GM18858 (cell line): ENCODE results near the gene CD164L2.

Source experiments
- ATAC-seq: cut with Tn5 transposase; IDR thresholded peaks from one replicate; pipeline ENCODE4 v1.9.1; 2021; ENCODE audit not compliant: unreplicated experiment

The CD164L2 gene

GRCh38 chr1:27365372-27366112, 17.6 kb downstream of the CD164L2 start:
- ATAC-seq: no peak

DNA sequence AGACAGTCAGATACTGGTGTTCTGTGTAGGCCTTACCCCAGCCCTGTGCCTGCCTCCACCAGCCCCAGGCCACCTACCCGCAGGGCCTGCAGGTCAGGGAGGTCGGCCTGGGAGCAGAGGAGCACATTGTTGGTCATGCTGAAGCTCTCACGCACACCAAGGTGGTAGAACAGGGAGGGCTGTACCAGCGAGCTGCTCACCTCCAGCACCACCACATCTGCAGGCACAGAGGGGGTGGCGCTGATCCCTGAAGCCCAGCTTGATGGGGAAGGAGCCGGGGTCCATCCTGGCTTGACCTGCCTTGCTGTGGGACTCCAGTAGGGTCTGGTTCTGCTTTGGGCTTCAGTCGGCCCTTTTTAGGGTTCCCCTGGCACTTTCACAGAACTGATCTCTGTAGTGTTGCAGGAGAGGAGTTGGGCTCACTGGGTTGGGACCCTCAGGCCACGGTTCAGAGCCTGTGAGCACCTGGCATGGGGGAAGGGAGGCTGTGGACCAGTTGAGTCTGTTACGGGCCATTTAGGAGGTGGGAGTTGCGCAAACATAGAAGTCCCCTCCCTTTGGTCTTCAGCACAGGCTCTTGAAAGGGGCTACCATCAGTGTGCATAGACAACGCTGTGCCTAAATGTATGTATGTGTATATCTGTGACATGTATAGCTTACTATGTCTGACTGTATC, 18.3 kb downstream of the CD164L2 start:
- no peak for ATAC-seq

GRCh38 chr1:27363766-27364695, 19.1 kb downstream of the CD164L2 start:
- ATAC-seq: no peak

GRCh38 chr1:27361553-27361952, 21.6 kb downstream of the CD164L2 start:
- no peak for ATAC-seq

GRCh38 chr1:27361044-27361402, 22.1 kb downstream of the CD164L2 start:
- ATAC-seq: no peak

GRCh38 chr1:27360159-27361043, 22.7 kb downstream of the CD164L2 start:
- ATAC-seq: no peak

DNA sequence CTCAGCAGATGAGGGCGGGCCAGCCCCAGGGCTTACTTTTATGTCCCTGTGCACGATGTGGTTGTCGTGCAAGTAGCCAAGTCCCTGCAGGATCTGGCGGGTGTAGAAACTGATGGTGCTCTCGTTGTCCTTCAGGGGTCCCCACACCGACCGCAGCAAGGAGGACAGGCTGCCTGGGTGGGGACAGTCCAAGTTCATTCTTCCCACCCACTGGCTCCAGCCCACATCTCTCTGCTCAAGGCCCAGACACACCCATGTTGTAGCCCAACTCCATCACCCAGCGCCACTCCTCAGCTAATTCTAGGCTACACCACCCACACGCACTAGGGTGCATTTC, 23.3 kb downstream of the CD164L2 start:
- ATAC-seq: no peak

- no peak for ATAC-seq
Observed at GRCh38 chr1:27358928-27359313, 24.2 kb downstream of the CD164L2 start.

DNA sequence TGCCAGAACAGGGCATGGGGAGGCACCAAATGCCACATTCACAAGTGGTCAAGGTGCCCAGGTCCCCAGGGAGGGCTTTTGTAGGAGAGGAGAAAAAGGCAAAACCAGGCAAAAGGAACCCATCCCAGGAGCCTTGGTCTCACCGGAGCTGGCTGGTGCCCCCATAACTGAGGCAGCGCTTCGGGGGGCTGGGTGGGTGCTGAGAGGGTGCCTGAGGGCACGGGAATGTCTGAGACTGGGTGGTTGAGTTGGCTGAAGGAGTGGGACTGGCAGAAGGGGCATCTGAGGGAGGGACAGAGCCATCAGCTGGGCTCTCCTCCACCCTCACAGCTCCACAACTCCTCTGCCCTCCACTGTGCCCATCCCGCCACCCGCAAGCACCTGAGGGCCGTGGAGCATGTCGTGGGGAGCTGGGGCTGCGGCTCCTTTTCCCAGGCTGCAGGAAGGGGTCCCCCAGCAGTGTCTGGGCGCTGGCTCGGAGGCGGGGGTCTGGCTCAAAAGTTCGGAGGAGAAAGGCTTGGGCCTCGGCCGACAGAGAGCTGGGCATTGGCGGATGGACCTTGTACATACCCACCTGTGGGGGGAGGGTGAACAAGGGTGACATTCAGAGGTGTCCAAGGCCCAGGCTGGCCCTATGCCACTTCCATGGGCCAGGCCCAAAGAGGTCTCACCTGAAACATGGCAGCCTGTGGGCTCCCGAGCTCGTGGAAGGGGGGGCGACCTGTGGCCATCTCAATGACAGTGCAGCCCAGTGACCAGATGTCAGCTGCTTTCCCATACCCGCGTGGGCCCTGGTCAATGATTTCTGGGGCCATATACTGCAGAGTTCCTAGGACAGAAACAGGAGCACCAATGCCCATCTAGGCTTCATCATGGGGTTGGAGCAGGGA, 24.9 kb downstream of the CD164L2 start:
- ATAC-seq: no peak

DNA sequence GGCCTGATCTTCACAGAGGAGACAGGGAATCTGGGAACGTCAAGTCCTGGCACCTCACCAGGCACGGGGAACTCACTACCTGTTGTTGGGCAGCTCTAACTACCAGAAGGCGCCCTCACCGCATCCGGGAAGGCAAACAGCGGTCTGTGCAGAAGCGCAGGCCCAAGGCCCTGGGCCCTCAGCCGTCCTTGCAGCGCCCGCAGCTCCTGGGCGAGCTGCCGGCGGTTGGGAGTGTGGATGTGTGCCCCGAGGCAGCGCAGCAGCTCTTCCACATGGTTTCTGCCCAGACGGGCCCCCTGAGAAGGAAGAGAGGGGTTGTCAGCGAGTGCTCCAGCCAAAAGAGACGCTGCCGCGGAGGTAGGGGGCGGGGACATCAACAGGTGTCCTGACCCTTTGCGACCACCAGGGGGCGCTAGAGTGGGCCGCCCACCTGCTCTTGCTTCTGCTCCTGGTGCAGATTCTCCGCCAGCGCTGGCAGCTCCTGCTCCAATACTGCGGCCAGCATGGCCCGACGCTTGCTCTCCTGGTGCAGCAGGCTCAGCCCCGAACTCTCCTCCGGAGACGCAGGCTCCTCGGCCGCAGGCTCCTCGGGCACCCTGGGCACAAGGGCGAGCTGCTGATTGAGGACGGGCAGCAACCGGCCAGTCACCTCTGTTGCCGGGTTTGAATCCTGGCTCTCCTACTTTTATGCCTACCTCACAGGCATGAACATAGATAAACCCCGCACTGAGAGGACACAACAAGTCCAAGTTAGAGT, 25.7 kb downstream of the CD164L2 start:
- ATAC-seq: no peak

DNA sequence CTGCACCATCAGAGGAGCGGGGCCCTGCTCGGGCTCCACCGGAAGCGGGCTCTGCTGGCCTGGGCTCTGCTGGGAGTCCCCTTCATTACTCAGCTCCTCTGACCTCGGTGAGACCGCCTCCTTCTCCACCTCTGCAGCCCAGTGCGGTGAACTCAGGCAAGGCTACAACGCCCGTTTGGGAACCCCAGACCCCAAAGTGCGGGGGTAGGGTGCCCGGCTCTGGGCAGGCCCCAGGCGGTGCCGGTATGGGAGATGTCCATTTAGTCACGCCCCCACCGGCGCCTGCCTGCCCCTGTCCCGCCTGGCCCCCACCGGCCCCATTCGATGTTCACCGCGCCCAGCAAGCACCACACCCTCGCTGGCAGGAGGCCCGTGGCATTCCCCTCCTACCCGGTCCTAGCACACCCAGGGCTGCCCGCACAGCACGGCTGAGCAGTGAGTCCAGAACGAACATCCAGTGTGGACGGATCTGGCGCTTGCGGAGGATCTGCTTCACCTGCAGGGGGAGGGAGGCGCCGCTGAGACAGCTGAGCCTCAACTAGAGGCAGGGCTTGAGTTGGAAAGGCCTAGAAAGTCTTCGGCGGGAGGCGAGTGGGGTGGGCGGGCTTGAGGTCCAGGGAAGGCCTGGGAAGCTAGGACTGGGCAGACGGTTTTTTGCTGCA, 26.4 kb downstream of the CD164L2 start:
- no peak for ATAC-seq

GRCh38 chr1:27356277-27356618, 26.9 kb downstream of the CD164L2 start:
- ATAC-seq: no peak

GRCh38 chr1:27355683-27356082, 27.4 kb downstream of the CD164L2 start:
- no peak for ATAC-seq

DNA sequence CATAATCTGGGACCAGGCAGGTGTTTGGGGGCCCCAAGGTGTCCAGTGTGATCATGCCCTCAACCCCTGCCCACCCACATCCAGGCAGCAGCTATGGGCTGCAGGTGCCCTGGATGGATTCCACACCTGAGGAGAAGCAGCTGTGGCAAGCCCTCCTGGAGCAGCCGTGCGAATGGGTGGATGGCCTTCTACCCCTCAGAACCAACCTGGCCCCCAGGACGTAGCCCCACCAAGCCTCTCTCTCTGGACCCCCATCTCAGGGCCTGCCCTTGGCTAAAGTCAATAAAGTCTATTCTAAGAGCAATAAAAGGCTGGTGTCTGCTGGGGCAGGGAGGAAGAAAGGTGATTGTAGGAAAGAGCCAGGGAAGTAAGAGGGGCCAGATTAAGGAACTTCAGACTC, 29.5 kb downstream of the CD164L2 start:
- no peak for ATAC-seq

GRCh38 chr1:27353166-27353565, 30.0 kb downstream of the CD164L2 start:
- ATAC-seq: no peak

DNA sequence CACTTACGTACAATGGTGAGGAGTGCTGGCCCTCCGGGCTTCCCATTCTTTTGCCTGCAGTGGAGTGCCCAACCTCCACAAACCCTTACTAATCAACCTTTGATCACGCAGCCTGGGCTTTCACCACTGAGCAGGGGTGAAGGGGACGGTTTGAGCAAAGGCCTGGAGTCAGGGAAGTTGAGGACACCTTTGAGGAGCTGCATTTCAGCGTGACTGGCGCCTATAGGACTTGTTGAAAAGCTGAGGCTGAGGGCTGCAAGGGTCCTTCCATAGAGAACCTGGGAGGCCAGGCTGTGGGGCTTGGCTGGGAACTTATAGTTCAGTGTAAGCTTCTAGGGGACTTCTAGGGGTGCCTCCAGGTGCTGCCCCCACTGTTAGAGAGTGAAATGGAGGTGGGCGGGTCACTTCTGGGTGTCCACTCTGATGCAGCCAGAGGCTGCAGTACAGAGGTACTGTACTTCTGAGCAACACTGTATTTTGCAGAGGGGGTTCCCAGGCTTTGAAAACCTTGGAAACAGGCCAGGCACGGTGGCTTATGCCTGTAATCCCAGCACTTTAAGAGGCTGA, 31.5 kb downstream of the CD164L2 start:
- ATAC-seq: no peak

DNA sequence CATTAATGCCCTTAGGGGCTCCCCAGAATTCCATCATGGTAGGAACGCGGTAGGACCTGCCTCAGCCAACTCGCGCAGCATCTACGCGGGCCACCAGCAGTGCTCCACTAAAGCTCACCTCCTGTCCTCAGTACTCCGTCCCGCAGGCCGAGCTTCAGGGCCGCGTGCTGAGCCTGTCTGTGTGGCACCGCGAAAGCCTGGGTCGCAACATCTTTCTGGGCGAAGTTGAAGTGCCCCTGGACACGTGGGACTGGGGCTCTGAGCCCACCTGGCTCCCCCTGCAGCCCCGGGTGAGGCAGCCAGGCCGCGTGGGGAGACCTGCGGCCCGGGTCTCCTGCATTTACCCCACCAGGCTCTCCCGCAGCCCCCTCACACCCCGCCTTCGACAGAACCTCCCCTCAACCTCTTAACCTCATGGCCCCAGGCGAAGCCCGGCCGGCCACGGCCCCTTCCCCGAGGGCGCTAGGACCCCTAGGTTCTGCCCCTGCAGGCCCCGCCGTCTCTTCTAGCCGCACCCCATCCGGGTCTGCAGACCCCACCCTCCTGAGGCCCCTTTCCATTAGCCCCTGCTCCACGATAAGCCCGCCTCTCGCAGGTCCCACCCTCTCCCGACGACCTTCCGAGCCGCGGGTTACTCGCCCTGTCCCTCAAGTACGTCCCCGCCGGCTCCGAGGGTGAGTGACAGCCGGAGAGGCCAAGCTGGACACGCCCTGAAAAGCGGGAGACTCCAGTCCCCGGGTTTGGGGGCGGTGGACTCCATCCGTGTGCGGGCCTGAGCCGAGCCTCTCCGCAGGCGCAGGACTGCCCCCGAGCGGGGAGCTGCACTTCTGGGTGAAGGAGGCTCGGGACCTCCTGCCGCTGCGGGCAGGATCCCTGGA, 32.2 kb downstream of the CD164L2 start:
- no peak for ATAC-seq
